SJCRH30 (cell line): ENCODE results near the gene CAMKMT. TPM values are rescaled to one million over a fixed set of nuclear protein-coding genes. Genes with fewer than 3 reads are reported as not detected.
"Not testable (repeated sequence)": the region's sequence is repeated elsewhere in the genome, so short reads cannot be mapped to it uniquely, and the experiment has no call there.

Experiments
- DNase-seq, 2 experiments: peaks; one replicate each; pipeline ENCODE4 v3.0.0-alpha.2; 2015 to 2020
- H3K27ac ChIP-seq: fragments of 250-450 bp; sonication (Bioruptor Pico); 2 replicates; pipeline ENCODE4 v1.5.1; 2020; ENCODE audit warnings: mild to moderate bottlenecking, moderate library complexity
- H3K27me3 ChIP-seq: fragments of 250-450 bp; sonication (Bioruptor Pico); 2 replicates; pipeline ENCODE4 v1.5.1; 2020; ENCODE audit warnings: mild to moderate bottlenecking, moderate library complexity
- H3K36me3 ChIP-seq: fragments of 250-450 bp; sonication (Bioruptor Pico); 2 replicates; pipeline ENCODE4 v1.5.1; 2020; ENCODE audit warnings: mild to moderate bottlenecking, moderate library complexity
- H3K4me1 ChIP-seq: fragments of 250-450 bp; sonication (Bioruptor Pico); 2 replicates; pipeline ENCODE4 v1.5.1; 2020; ENCODE audit warnings: mild to moderate bottlenecking, moderate library complexity
- H3K4me3 ChIP-seq: fragments of 250-450 bp; sonication (Bioruptor Pico); 2 replicates; pipeline ENCODE4 v1.5.1; 2020; ENCODE audit warnings: mild to moderate bottlenecking, moderate library complexity
- H3K9me3 ChIP-seq: fragments of 250-450 bp; sonication (Bioruptor Pico); replicated peaks from 2 replicates; pipeline ENCODE4 v1.5.1; 2020; ENCODE audit warnings: mild to moderate bottlenecking, moderate library complexity
- total RNA-seq: library from RNA; depleted of rRNA; stranded (reverse); fragments of >200 nt; shearing (Covaris generic); gene quantifications from 2 replicates; pipeline ENCODE4 v1.2.3, GENCODE V29; 2014

CAMKMT gene
- total RNA-seq, 1 experiment from 2014 or later, result 11.3 TPM

DNA sequence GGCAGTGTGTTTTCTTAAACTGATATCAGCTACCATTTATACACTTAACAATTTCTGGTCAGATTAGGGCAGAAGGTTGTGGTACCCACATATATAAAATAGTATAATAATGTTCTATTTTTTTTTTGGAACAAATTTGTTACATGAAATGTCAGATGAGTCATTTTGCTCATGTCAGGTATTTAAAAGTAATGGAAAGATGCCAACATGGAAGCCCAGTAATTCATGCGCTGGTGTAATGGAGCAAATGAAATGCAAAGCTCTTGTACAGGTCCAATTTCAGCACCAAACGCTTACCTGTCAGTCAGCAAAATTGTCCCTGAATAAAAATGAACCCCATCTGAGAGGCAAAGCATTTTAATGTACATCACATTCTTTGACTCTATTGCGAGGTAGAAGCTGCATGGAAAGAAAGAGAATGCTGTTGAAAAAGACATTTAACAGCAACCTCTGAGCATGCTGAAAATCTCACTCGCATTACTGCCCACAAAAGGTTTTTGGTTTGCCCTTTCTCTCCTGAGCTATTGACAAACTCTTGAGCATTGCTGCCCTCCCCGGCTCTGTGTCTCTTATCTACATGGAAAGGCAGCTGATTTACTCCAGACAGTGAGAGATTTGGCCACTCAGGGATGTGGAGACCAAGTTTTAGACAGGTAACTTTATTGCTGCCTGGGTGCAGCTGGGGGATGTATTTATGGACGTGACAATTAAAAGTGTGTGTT is 217.5 kb downstream of the CAMKMT start:
- H3K4me3 ChIP-seq, result no peak overlapping the region
- no peak overlapping the region for H3K27ac ChIP-seq
- H3K9me3 ChIP-seq, result 0 out of 2 replicates have a peak, but pooled peaks cover 3% of the 10 kb centered on the region
- no peak for DNase-seq
- no peaks in the 10 kb centered on the region for H3K36me3 ChIP-seq
- H3K27me3 ChIP-seq, result no peaks in the 10 kb centered on the region
- no peaks in the 10 kb centered on the region; the same call in 1 of the 2 replicates for H3K4me1 ChIP-seq

DNA sequence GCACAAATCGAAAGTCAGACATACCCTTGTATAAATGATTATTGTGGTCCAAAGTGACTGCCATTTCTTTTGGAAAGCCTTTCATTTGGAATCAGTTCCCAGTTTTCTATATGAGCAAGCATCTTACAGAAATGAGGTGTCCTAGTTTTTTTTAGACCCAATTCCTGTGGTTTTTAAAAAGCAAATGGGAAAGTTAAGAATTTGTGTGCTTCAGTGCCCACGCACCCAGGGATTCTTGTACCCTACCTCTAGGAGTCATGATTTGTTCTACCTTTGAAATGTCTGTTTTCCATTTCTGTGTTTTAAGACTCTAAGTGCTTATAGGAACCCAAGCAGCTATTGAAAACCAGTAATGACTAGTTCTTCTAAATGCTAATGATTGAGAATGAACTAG is 218.1 kb downstream of the CAMKMT start:
- DNase-seq, result no peak
- no peak overlapping the region for H3K27ac ChIP-seq
- H3K27me3 ChIP-seq, result no peaks in the 10 kb centered on the region
- H3K9me3 ChIP-seq, result 0 out of 2 replicates have a peak, but pooled peaks cover 3% of the 10 kb centered on the region
- H3K4me1 ChIP-seq, result no peaks in the 10 kb centered on the region; the same call in 1 of the 2 replicates
- H3K36me3 ChIP-seq, result no peaks in the 10 kb centered on the region
- H3K4me3 ChIP-seq, result no peak overlapping the region

DNA sequence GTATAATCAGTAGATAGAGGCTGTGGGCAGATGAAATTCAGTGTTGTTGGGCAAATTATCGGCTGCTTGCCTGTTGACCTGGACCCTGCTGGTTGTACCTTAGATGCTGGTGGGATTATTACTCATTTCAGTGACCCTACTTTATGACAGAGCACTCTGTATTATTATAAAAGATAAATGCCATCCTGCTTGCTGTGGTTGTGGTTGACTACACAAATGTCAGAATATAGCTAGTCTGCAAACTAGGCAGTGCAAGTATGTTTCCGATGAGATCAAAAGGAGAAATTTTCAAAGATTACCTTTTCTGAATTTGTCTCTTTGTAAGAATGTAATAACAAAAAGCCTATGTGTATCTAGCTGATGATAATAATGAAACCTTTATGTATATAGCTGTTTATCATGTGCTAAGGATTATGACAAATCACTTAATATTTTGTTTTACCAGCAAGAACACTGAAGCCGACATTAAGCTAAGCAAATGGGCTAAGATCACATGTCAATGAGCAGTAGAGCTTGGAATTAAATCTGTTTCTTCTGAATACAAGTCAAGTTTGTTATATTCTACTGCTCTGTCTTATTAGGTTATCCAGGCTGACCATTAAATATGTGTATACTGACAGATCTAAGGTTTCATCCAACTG is 219.2 kb downstream of the CAMKMT start:
- Histone ChIP-seq H3K4me3 (no peak overlapping the region), H3K27me3 (no peaks in the 10 kb centered on the region), H3K36me3 (no peaks in the 10 kb centered on the region), H3K4me1 (no peaks in the 10 kb centered on the region; the same call in 1 of the 2 replicates), H3K9me3 (0 out of 2 replicates have a peak, but pooled peaks cover 3% of the 10 kb centered on the region), H3K27ac (no peak overlapping the region)
- DNase-seq, result no peak

DNA sequence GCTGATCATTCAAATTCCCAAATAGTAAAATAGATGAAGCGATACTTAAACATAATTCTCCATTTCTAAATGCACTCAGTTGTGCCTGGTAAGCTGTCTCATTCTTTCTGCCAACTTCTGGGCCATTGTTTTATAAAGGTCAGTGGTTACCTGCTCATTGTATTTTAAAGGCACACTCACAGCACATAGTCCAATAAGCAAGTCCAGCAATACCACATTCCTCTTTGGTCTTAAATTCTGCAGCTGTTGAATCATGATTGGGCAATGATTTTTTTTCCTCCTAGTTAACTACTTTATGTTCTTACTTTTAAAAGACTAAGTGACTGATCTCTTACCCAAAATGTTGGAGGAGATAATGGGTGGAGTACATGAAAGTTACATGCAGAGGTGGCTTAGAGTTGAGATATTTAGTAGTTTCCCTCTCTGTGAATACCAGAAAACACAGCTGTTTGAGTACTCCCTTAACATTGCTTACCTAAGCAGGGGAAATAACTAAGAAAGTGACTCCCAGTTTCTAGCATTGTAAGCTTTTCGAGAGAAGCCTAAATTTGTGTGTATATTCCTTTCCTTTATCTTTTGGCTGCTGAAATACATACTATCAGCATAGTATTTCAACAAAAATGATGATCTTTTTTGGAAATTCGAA is 220.7 kb downstream of the CAMKMT start:
- H3K36me3 ChIP-seq, result no peaks in the 10 kb centered on the region
- DNase-seq, result no peak

DNA sequence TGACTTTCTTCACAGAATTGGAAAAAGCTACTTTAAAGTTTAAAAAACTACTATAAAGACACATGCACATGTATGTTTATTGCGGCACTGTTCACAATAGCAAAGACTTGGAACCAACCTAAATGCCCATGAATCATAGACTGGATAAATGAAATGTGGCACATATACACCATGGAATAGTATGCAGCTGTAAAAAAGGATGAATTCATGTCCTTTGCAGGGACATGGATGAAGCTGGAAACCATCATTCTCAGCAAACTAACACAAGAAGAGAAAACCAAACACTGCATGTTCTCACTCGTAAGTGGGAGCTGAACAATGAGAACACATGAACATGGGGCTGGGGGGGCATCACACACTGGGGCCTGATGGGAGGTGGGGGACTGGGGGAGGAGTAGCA is 233.9 kb downstream of the CAMKMT start:
- not testable (repeated sequence) for H3K27ac ChIP-seq, DNase-seq, H3K27me3 ChIP-seq, H3K4me1 ChIP-seq, H3K9me3 ChIP-seq, H3K36me3 ChIP-seq, H3K4me3 ChIP-seq

More for the DNA sequence above, 220.7 kb downstream of the CAMKMT start:
- no peaks in the 10 kb centered on the region; the same call in 1 of the 2 replicates for H3K4me1 ChIP-seq
- H3K4me3 ChIP-seq, result no peak overlapping the region
- H3K9me3 ChIP-seq, result 0 out of 2 replicates have a peak, but pooled peaks cover 3% of the 10 kb centered on the region
- no peaks in the 10 kb centered on the region for H3K27me3 ChIP-seq
- H3K27ac ChIP-seq, result no peak overlapping the region

DNA sequence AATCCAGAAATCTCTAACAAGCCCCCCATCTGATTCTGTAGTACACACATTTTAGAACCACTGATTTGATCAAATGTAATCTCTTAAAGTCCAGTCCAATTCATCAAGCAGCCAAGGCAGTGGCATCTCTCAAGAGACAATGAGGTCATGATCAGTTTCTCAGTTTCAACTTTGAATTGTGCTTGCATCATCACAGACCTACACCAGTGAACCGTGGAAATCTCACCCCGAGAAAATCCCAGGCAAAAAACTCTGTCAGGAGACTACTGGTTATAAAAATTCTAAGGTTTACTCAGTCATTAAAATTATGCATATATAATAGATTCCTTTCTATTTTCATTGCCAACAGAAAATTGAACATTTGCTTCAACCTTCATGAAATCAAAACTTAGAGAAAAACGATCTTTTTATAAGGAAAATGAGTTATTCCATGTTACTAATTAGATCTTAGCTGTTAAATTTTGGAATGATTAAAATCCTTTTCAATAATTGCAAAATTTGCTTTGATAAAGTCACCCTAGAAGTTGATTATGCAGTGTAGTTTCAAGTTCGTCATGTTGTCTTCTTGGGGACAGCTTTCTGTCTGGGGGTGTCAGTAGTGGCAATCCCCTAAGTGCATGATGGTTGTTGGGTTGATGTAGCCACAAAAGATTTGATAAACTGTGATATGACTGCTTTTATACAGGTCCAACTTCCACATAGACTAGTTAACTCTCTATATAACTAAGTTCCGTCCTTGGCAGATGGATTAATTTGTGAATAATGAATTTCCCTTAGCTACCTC is 235.0 kb downstream of the CAMKMT start:
- Histone ChIP-seq H3K9me3 (peaks cover under 1% of the 10 kb centered on the region; the same call in 1 of the 2 replicates), H3K36me3 (no peaks in the 10 kb centered on the region), H3K4me1 (peaks cover 8% of the 10 kb centered on the region), H3K27ac (no peak overlapping the region), H3K4me3 (no peak overlapping the region), H3K27me3 (no peaks in the 10 kb centered on the region)
- peak in 1 of 2 experiments; percentile 15 for DNase-seq

DNA sequence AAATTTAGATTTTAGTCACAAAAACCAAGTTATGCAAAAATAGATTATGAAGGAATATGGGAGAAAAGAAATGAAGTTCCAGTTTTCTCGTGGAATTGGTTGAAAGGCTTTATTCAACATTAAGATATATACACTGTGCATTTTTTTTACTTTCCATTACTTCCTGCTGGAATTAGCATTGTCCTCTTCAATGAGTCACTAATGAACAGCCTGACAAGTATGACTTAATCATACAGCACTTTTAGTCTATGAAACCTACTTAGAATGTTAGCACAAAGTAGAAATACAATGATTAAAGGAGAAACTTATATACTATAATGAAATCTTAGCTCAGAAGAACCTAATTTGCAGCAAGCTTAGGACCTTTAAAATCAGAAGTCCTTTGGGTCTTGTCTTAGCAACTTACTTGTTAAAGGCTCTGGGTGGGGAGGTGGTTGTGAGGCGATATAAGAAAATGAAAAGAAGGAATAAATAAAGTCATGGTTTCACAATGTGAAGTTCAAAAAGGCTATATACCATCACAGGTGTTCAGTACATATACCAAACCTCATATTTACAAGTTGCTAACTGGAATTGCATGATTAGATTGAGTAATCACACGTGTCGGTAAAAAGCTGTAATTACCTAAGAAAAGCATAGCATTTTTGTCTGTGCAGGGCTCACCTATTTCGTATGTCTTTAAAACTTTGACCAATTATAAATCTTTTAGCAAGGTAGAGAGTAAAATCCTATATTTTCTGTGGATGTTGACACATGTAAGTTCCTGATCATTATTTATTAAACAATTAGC is 236.8 kb downstream of the CAMKMT start:
- Histone ChIP-seq H3K4me1 (peaks cover 8% of the 10 kb centered on the region), H3K9me3 (no peaks in the 10 kb centered on the region; the same call in 1 of the 2 replicates), H3K36me3 (no peaks in the 10 kb centered on the region), H3K4me3 (no peak overlapping the region), H3K27me3 (no peaks in the 10 kb centered on the region), H3K27ac (no peak overlapping the region)
- DNase-seq, result no peak

DNA sequence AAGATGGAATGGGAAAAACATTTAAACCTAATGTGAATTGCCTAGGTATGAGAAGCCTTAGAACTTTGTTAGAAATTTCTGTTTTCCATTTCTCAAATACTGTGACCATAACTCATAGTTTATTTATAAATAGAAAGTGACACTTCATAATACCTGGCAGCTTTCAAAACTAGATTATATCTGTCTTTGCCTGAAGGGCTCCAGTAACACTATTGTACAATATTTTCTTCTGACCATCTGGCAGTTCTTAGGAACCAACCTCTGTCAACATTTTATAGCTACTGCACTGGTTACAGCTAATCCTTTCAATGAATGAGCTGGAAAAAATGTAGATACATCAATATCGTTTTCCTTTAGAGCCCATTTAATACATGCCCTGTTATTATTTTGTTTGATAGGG is 237.4 kb downstream of the CAMKMT start:
- Histone ChIP-seq H3K4me3 (no peak overlapping the region), H3K27ac (no peak overlapping the region), H3K9me3 (no peaks in the 10 kb centered on the region; the same call in 1 of the 2 replicates), H3K36me3 (no peaks in the 10 kb centered on the region), H3K27me3 (no peaks in the 10 kb centered on the region), H3K4me1 (peaks cover 8% of the 10 kb centered on the region)
- peak in 1 of 2 experiments; percentile 27 for DNase-seq

DNA sequence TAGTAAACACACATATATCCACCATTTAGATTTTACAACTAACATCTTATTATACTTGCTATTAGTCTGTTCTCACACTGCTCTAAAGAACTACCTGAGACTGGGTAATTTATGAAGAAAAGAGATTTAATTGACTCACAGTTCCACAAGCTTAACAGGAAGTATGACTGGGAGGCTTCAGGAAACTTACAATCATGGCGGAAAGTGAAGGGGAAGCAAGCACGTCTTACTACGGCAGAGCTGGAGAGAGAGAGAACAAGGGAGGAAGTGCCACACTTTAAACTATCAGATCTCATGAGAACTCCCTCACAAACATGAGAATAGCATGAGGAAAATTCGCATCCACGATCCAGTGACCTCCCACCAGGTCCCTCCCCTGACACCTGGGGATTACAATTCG is 240.7 kb downstream of the CAMKMT start:
- Histone ChIP-seq H3K4me3 (no peak overlapping the region), H3K36me3 (no peaks in the 10 kb centered on the region), H3K27me3 (no peaks in the 10 kb centered on the region), H3K4me1 (peaks cover 8% of the 10 kb centered on the region), H3K27ac (no peak overlapping the region), H3K9me3 (no peaks in the 10 kb centered on the region)
- DNase-seq, result no peak

DNA sequence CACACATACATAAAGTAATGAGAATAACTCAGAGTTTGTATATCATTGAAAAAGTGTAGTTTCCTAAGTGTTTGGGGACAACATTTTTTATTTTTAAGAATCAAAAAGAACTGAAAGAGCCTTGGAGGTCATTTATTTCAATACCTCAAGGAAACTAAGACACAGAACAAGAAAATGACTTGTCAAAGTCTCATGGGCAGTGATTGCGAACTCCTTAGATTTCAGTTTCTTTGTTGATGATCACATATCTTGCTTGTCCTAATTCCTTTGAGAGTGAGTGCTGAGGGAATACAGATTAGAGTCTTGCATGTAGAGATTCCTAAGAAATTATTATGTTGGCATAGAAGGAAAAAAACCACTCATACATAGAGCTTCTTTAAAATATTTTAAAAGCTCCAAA is 243.8 kb downstream of the CAMKMT start:
- Histone ChIP-seq H3K4me3 (no peak overlapping the region), H3K9me3 (no peaks in the 10 kb centered on the region), H3K27ac (no peak overlapping the region), H3K4me1 (no peaks in the 10 kb centered on the region), H3K27me3 (no peaks in the 10 kb centered on the region), H3K36me3 (no peaks in the 10 kb centered on the region)
- DNase-seq, result no peak

DNA sequence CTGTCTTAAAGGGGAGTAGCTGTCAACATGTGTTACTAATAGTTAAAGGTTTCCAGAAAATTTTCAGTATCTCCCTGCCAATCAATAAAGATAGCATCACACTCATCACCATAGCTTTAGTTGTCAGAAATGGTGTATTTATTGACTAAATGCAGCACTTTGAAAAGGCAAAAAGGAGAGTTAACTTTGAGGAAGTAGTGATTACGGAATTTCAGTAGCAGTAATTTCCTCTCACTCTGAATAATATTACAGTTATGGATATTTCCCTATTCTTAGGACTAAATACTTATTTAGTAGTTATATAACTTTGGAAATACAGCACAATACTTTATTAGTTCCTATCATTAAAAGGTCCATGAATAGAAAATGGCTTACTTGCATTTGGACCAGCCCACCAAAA is 250.5 kb downstream of the CAMKMT start:
- Histone ChIP-seq H3K27me3 (no peaks in the 10 kb centered on the region), H3K36me3 (no peaks in the 10 kb centered on the region), H3K9me3 (no peaks in the 10 kb centered on the region), H3K4me3 (no peak overlapping the region), H3K27ac (no peak overlapping the region), H3K4me1 (no peaks in the 10 kb centered on the region)
- no peak for DNase-seq

DNA sequence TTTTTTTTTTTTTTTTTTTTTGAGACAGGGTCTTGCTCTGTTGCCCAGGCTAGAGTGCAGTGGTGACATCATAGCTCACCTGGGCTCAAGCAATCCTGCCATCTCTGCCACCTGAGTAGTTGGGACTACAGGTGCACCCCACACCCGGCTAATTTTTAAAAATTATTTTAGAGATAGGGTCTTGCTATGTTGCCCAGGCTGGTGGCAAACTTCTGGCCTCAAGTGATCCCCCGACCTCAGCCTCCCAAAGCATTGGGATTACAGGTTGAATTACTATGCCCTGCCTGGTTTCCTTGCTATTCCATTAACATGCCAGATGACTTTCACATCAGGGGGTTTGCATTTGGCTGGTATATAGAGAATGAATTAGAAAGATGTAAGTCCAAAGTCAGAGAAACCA is 253.2 kb downstream of the CAMKMT start:
- Histone ChIP-seq H3K4me1 (no peaks in the 10 kb centered on the region), H3K4me3 (no peak overlapping the region), H3K27ac (no peak overlapping the region), H3K36me3 (no peaks in the 10 kb centered on the region), H3K9me3 (no peaks in the 10 kb centered on the region), H3K27me3 (no peaks in the 10 kb centered on the region)
- no peak for DNase-seq

DNA sequence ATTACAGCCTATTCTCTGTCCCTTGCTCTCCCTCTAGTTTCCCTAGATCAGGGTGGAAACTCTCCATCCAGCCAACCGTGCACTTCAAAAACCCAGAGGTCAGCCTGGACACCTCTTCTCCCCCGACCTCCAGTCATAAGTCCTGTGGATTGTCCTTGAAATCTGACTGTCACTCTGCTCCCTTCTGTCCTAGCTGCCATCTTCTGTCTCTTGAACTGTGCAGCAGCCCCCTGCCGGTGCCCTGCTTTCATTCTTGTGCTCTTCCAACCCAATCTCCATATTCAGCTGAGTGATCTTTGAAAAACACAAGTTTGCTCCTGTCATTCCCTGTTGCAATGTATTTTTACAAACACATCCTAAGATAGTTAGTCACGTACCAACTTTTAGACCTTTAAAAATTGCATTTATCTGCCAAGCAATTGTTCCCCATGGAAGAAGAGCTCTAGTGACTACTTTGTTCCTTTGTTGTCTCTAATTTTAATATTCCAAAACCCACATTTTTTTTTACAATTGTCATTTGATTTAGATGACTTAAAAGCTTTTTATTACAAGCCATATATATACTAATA is 254.3 kb downstream of the CAMKMT start:
- no peak overlapping the region for H3K4me3 ChIP-seq
- H3K27me3 ChIP-seq, result no peaks in the 10 kb centered on the region
- no peaks in the 10 kb centered on the region for H3K9me3 ChIP-seq
- no peaks in the 10 kb centered on the region for H3K36me3 ChIP-seq
- no peak for DNase-seq
- no peaks in the 10 kb centered on the region for H3K4me1 ChIP-seq
- no peak overlapping the region for H3K27ac ChIP-seq
